H54 (cell line): ENCODE results near the gene ZPLD1.

Experiments used
- DNase-seq: peaks from one replicate; pipeline ENCODE4 v3.0.0; 2011; ENCODE audit warnings: low spot score, mixed read lengths; ENCODE audit not compliant: insufficient read length
- FAIRE-seq: peaks from 3 replicates; lab custom pipeline; 2011; peaks lifted over from hg19 to GRCh38; lab: Jason Lieb, UNC
- POLR2A ChIP-seq: IDR thresholded peaks from 2 replicates; pipeline ENCODE4 v1.6.1; 2011; ENCODE audit warnings: low read depth, mild to moderate bottlenecking, low read length

The ZPLD1 gene

DNA sequence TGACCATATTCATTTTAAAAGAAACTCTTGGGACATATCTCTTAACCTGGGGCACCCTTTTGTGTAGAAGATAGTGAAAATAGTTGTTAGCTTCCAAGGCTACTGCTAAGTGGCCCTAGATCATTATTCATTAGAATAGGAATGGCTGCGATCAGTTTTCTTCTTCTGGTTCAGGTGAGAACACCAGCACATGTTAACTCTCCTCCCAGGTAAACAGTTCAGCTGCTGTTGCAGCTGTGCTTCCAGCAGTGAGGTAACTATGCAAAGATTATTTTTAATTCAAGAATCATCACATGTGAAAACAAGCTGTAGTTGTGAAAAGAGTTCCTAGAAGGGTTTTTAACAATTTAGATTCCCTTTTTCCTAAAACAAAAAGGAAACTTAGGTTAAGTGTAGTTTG is 43.3 kb downstream of the ZPLD1 start:
- FAIRE-seq (no peak), DNase-seq (no peak)
- no peak for TF ChIP-seq POLR2A

DNA sequence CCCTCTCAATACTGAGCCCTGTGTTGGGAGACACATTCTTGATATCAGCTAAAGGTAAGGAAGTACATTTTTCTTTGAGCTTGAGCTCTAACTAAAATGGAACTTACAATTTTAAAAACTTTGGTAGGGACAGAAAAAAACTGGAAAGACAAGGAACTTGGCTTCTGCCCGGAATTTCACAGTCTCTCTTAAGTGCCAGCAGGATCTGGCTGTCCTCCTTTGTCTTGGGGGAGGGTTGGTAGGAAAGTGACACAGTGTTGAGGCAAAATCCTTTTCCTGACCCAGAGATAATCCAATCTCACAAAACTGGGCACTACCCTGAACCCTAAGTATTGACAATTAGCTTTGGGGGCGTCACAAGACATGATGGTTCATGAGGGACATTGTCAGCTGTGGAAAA is 45.3 kb downstream of the ZPLD1 start:
- DNase-seq (no peak), FAIRE-seq (no peak)
- no peak for TF ChIP-seq POLR2A

DNA sequence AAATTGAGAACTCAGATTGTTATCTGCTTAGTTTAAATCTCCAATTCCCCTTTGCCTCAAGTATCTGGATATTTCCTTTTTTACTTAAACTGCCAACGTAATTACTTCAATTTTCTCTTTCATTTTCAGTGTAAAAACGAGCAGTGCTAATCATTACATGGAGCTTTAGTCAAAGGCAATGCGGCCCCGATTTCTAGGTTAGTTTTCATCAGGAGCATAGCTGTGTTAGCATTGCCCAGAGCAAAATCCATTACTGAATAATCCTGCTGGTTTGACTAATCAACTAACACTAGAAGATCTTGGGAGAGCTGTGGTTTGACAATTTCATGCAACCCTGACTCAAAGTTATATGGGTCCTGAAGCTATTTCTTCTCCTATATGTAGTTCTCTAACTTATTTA is 46.2 kb downstream of the ZPLD1 start:
- TF ChIP-seq POLR2A = no peak
- no peak for FAIRE-seq
- DNase-seq = no peak

DNA sequence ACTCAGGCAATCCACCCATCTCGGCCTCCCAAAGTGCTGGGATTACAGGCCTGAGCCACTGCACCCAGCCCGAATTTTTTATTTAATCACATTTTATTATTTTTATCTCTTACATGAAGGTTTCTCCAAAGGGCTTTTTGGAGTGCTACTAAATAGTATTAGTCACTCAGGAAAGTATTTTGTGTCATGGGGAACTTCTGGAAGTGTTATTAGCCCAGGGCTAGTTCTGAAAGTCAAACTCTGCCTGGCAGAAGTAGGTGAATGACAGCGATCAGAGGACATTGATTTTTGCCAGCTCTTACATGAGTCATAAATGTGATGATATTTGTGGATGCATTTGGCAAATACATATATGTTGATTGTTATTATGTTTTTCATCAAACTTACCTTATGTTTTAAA is 48.7 kb downstream of the ZPLD1 start:
- FAIRE-seq (no peak), DNase-seq (no peak)
- TF ChIP-seq POLR2A = no peak

DNA sequence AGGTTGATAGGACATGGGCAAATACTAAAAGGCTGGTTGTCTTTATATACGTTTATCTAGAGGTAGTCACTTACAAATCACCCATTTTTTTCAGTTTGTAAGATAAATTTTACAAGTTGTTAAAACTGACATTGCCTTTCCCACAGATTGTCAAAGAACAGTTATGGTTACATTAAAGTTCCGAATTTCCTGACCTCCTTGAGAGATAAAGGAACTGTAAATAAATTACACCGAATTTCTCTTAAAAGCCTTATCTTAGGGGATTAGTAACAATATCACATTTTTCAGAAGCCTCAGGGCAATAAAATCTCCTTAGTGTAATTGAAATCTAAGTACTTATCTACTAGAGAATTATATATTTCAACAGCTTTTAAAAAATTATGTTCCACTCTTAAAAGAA is 49.5 kb downstream of the ZPLD1 start:
- DNase-seq = no peak
- no peak for TF ChIP-seq POLR2A
- no peak for FAIRE-seq

DNA sequence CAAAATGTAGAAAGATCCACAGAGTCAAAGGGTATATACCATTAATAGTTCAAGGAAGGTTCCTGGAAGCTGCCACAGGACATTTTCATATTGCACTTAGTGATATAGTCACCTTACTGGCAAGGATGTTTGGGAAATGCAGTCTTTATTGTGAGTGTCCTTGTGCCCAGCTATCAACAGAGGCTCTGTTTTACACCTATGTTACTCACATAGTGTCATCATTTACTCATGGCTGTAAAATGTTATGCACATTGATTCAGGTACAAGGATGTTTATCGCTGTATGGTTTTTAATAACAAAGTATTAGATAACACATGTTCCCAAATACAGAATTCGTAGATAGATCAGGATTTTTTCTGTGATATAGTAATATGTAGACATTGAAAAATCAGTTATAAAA is 50.9 kb downstream of the ZPLD1 start:
- DNase-seq (no peak), FAIRE-seq (no peak)
- no peak for TF ChIP-seq POLR2A

DNA sequence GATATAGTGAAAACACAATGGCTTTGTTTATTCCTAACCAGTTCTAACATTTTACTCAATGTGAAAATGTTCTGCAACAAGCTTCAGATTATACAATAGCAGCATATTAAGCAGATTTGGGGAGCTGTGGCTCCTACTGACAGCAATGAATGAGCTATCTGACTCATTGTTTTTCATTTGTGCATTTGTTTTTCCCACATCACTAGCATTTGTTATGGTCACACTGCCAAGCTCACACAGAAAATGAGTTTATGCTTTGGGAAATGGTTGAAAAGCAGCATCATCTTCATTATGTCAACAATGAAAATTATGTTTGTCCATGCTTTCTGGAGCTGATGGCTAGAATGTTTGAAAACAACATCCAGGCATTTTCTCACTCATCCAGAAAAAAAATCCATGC is 53.5 kb downstream of the ZPLD1 start:
- TF ChIP-seq POLR2A = no peak
- FAIRE-seq (no peak), DNase-seq (no peak)

DNA sequence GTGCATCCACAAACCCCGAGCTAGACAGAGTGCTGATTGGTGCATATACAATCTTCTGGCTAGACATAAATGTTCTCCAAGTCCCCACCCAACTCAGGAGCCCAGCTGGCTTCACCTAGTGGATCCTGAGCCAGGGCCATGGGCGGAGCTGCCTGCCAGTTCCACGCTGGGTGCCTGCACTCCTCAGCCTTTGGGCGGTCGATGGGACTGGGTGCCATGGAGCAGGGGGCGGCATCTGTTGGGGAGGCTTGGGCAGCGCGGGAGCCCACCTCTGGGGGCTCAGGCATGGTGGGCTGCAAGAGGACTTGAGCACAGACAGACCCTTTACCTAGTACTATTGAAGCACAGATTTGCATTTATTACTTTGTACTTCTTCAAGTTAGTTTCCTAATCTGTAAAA is 57.5 kb downstream of the ZPLD1 start:
- DNase-seq = no peak
- no peak for TF ChIP-seq POLR2A
- no peak for FAIRE-seq

DNA sequence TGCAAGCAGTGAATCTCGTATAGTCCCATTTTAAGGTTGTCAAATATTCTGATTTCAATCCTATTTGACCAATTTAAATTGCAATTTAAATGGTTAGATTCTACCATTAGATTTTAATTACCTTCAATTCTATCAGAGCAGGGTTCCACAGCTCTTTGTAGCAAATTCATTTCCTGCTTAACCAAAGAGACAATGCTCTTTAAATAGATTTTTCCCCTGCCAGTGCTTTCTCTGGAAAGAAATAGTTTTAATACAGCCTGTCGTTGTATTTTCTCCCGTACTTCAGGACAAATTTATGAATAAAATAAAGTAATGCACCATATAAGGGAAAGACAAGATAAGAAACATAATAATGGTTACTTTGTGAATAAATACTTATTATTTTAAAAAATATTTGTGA is 62.8 kb downstream of the ZPLD1 start:
- FAIRE-seq = no peak
- no peak for DNase-seq
- TF ChIP-seq POLR2A = no peak

DNA sequence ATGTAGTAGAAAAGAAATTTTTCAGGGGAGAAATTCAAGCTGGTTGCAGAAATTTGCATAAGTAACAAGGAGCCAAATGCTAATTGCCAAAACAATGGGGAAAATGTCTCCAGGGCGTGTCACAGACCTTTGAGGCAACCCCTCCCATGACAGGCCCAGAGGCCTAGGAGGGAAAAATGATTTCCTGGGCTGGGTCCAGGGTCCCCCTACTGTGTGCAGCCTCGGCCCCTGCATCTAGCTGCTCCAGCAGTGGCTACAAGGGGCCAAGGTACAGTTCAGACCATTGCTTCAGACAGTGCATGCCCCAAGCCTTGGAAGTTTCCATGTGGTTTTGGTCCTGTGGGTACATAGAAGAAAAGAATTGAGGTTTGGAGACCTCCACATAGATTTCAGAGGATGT is 70.7 kb downstream of the ZPLD1 start:
- TF ChIP-seq POLR2A = no peak
- FAIRE-seq (no peak), DNase-seq (no peak)

DNA sequence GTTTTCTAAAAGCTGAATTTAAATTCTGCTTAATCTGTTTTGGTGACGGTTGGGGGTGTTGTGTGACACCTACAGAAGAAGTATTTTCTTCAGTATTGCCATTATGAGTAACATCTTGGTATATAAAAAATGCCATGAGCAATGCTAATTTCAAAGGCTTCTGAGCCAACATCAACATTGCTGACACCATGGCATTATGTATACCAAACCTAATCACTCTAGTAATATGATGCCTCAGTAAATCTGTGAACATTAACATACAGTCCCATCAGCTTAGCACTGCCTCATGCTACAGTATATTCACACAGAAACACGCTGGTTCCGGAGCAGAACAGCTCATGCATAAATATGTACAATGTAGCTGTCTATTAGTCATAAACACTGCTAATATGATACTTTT is 75.8 kb downstream of the ZPLD1 start:
- no peak for FAIRE-seq

DNA sequence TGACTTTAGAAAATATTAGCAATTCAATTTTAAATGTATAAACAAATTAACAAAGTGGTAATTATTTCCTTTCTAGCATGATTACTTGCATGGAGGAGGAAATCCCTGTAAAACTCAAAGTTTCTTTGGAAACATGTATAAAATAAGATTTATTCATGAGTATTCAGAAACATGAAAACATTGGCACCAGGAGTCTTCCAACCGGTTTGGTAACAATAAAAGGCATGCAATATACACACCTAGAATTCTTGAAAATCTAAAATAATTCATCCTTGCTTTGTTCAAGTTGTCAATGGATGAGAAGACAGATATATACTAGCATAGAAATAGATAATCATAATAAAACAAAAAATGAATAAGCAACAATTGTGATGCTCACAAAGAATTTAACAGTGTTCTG is 76.4 kb downstream of the ZPLD1 start:
- no peak for FAIRE-seq
- TF ChIP-seq POLR2A = no peak

More for the DNA sequence above, 75.8 kb downstream of the ZPLD1 start:
- no peak for DNase-seq
- no peak for TF ChIP-seq POLR2A

DNA sequence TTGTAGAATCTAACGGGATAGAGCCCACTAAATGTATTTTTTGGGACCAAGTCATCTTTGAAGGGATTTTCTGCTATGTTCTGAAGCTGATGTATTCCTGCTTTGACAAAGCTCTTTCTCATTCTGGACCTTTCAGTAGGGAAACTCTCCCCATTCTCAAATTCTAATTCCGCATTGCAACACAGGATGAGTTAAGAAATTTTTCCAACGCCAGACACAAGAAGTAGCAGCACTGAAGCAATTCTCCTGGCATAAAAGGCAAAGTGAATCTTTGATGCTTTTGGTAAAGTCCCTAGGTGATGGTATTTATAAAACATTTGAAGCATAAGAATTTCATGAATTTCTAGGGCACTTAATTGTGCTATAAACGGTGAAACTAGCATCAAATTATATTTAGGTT is 76.8 kb downstream of the ZPLD1 start:
- no peak for DNase-seq
- FAIRE-seq = no peak
- no peak for TF ChIP-seq POLR2A

More for the DNA sequence above, 76.4 kb downstream of the ZPLD1 start:
- DNase-seq = no peak

DNA sequence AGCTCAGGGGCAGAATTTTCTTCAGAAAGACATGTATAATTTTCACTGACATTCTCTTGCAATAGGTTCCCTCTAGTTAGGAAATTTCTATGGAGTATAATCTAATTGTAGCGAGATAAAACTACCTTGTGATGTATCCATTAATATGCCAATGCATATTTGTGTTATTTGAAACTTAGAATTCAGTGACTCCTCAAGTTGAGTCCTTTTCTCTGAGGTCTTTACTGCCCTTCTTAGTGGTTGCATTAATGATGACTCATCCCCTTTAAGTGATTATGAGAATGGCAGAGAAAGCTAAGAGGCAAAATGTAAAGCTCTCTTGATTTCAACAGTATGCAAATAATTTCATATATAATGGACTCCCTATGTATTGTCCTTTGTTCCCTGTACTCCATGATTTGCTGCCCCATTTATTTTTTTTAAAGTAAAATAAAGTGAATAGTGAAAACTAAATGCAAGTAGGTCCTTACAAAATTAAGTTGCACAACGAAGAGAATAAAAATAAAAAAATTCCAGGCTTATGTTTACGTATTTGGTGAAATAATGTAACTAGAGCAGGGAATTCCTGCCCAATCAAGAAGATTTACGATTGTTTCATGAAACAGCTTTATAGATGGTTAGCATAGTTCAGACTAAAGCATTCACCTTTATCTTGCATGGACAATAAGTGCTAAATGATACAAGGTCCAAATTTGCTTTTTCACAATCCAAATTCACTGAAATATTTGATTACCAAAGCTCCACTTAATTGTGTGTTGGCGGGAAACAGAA is 78.1 kb downstream of the ZPLD1 start:
- no peak for DNase-seq
- FAIRE-seq = no peak
- no peak for TF ChIP-seq POLR2A

DNA sequence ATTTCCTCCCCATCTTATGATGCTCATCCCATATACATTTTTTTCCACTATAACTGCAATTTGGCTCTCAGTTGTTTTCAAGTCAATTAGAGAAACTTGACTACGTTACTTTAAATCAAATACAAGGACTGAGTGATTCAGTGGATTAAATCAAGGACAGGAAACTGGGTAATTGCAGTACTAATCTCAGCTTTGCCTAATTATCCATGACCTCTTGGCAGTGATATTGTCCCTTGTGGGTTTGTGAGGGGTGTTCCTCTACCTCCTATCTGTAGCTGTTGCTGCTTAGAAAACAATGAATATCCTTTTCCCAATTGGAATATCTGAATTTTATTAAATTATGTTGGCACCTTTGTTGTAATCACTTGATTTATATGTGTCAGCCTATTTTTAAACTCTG is 79.4 kb downstream of the ZPLD1 start:
- no peak for FAIRE-seq
- no peak for DNase-seq
- TF ChIP-seq POLR2A = no peak
